Inflammatory macrophage treated with lipopolysaccharide for 4 hours (primary cell): ENCODE measurements around the gene SELENOF.
"Not testable (repeated sequence)": the region's sequence is repeated elsewhere in the genome, so short reads cannot be mapped to it uniquely, and the experiment has no call there.

Experiments
- DNase-seq: peaks from one replicate; pipeline ENCODE4 v3.0.0-alpha.2; 2020

SELENOF gene

DNA sequence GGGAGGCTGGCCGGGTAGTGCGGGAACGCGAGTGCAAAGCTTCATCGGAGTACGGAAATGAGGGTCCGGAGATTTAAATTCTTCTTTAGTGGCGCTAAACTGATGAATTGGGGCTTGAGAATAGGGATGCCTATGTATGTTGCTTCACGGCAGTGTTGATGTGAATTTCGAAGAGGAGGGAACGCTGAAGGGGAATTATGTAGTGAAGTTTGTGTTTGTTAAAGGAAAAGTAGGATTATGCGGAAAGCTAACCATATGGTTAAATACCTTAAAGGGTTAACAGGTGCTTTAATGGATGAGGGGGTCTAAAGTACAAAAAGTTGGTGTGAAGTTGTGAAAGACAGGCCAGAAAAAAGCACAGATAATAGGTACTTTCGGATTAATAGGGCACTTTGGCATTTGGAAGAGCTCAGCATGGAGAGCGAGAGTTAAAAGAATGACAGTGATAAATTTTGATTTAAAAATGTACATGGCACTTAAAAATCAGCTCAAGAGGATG lies 1.9 kb upstream of the SELENOF start:
- DNase-seq = no peak

DNA sequence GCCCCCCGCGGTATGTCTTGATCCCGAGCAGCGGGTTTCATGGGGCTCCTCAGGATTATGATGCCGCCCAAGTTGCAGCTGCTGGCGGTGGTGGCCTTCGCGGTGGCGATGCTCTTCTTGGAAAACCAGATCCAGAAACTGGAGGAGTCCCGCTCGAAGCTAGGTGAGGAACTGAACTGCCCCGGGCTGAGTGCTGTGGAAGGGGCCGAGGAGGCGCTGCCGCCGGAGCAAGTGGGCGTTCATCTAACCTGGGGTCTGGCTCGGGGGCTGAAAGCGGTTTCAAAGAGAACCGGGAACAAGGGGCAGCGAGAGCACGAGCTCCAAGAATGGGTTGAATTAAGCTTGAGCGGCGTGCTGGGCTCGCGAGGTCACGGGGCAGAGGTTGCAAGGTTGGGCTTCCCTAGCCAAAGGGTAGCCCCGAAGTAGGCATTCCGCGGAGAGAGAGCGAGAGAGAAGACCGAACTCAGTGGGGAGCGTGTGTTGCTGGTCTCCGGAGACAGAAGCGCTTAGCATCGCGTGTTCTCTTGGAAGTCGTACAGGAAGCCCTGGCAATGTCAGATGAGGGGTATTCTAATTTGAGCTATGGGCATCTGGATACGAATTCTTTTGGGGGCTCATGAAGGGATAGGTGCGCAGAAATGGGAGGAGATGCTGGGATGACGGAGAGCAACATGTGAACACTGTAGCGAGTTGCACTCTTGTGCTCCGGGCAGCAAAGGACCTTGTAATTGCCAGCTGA lies 1.2 kb upstream of the SELENOF start:
- DNase-seq = peak; percentile 56

DNA sequence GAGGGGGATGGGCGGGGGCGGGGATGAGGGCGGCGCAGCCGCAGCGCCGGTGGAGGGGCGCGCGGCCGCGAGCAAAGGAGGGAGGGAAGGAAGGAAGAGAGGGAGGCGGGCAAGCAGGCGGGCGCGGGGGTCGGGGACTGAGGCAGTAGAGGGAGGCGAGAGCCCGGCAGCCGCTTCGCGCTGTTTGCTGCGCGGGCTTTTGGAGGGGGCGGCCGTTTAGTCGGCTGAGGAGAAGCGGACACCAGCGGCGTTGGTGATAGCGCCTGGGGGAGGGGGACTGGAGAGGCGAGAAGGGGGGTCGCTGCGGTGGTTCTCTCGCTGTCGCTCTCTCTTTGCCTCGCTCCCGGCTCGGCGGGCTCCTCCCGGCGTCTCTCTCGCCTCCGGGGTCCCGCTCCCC lies 673 bp upstream of the SELENOF start, which contains the start of gene HS2ST1:
HS2ST1 (plus strand) TSS at position 35 of the 397 bp plus-strand sequence.
- DNase-seq = no peak

DNA sequence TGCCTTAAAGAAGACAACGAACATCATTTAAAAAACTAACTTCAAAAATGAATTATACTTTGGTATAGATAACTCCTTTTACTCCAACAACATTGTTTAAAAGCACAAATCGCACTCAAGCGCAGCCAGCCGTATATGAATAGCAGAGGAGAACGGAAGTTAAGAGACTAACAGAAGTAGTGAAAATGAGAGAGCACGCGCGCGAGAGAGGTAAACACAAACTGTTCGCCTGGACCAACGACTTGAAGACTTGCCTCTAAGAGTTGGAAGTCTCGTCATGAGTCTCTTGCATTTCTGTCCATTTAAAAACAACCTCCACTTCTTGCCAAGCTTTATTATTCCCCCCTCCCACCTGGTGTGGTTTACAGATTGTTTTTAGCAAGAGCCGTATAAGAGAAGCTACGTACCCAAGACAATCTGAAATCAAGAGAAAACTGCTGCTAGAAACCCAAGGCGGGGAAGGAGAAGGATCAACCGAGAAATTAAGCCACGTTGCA lies 479 bp downstream of the SELENOF start:
- DNase-seq = peak; percentile 63

DNA sequence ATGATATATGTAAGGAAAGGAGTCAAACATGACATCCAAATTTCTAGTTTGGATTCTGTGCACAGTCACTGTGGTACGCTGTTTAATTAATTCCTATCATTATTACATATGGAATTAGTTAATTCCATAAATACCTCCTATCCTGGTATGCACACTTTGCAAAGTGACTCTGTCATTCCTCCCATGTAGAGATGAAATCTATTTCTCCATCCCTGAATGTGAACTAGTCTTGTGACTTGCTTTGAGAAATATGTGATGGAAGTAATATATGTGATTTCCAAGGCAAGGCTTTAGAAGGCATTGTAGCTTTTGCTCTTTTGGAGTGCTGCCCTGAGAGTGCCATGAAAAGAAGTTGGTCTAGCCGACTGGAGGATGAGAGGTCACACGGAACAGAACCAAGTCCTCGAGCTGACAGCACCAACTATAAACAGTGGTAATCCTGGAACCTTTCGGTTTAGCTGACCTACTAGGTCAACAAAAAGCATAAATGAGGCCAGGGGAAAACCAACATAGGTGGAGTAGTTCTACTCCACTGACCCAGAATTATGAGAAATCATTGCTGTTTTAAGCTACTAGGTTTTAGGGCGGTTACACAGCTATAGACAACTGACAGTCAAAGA lies 1.5 kb downstream of the SELENOF start:
- no peak for DNase-seq

DNA sequence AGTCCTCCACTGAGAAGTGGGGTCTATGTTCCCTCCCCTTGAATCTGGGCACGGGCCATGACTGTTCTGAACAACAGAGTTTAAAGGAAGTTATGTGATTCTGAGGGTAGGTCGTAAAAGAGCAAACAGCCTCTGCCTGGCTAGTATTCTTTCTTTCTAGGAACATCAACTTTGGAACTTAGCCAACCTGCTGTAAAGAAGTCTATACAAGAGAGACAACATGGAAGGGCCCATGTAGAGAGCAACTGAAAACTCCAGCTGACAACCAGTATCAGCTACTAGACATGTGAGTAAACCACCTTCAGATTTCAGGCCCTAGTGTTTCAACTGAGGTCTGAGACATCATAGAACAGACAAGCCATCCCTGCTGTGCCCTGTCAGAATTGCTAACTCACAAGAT lies 7.5 kb downstream of the SELENOF start:
- DNase-seq = no peak

DNA sequence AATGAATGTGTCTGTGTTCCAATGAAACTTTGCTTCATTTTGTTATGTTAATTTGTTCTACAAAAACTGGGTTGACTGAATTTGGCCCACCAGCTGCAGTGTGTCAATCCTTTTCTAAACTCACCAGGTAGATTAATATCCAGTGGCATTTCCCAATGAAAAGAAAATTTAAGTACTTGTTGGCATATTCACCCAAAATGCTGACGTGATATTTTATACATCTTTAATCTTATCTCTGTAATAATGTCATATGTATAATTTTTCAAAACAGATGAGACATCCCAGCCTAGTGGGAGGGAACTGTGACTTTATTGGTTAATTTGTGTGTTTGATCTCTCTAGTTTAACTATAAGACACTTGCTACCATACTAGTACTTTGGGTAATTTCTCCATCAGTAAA lies 8.1 kb downstream of the SELENOF start:
- DNase-seq = no peak

DNA sequence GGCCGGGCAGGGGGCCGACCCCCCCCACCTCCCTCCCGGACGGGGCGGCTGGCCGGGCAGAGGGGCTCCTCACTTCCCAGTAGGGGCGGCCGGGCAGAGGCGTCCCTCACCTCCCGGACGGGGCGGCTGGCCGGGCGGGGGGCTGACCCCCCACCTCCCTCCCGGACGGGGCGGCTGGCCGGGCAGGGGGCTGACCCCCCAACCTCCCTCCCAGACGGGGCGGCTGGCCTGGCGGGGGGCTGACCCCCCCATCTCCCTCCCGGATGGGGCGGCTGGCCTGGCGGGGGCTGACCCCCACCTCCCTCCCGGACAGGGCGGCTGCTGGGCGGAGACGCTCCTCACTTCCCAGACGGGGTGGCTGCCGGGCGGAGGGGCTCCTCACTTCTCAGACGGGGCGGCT lies 14.5 kb downstream of the SELENOF start:
- DNase-seq = not testable (repeated sequence)

DNA sequence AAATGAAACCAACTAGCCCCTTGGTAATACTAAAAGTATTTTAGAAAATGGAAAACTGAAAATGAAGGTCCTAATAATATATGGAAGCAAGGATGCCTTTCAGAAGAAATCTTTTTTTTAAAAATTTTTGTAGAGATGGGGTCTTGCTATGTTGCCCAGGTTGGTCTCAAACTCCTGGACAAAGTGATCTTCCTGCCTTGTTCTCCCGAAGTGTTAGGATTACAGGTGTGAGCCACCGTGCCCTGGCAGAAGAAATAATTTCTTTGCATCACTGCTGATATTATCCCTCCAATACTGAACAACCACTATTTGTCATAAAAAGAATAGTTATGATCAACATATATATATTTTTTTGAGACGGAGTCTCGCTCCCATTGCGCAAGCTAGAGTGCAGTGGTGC lies 25.6 kb downstream of the SELENOF start:
- no peak for DNase-seq

DNA sequence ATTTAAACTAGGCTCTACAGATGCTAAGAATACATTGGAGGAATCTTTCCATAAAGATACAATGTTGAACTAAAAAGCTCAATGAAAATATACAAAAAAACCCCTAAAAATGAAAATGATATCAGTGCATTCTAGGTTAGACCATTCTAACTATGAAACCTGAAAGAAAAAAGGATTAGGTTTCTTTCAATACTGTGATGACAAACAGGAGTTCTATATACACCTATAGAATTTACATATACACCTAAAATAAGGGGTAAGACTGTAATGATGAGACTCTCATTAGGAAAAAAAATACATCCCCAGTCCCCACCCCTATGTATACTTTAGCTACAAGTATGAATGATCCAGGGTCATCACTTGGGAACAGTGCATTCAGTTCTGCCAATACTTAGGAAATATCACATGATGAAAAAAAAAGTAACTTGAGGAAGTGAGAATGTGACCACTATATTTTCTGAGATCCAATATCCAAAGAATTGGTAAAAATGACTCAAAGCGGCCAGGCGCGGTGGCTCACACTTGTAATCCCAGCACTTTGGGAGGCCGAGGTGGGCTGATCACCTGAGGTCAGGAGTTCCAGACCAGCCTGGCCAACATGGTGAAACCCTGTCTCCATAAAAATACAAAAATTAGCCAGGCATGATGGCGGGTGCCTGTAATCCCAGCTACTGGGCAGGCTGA lies 26.3 kb downstream of the SELENOF start:
- DNase-seq = peak; percentile 19

DNA sequence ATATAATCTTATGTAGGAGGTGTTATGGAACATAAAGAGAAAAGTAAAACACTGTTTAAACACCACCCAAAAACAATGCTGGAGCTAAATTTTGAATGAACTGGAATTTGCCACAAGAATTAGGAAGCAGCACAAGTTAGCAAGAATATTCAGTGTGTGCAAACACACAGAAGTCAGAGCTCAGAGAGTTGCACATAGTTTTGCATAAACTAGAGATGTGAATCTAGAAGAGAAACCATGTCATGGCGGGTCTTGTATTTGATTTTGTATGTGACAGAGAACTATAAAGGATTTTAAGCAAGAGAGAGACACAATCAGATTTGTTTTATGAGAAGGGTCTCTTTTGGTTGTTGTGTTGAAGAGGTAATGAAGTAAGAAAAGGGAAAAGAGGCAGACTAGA lies 38.2 kb downstream of the SELENOF start:
- no peak for DNase-seq

DNA sequence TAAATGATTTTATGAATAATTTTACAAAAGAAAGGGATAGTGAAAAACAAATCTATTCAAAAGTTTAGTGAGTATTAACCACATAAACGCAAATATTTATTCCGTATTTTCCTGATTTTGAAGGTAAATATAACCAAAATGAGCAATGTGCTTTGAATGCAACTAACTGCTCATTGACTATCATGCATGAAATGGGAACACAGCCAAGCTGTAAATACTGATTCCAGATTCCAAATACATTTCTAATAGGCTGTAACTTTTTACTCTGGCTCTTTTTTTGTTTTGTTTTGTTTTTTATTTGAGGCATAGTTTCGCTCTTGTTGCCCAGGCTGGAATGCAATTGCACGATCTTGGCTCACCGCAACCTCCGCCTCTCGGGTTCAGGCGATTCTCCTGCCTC lies 41.8 kb downstream of the SELENOF start:
- no peak for DNase-seq

DNA sequence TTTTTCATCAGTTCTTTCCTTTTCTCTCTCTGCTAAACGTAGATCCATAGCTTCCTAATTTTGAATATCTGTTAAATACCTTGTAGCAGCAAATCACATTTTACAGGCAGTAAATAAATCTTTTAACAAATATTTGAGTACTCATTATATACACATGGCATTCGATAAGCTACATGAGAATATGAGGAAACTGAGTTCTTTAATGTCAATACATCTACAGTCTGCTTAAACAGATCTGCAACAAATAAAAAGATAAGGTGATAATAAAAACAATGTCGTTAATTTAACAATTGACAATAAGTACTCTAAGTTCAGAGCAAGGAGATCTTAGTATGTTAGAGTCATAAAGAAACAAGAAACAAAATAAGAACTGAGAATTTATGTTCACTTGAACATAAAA lies 42.9 kb downstream of the SELENOF start:
- DNase-seq = no peak

DNA sequence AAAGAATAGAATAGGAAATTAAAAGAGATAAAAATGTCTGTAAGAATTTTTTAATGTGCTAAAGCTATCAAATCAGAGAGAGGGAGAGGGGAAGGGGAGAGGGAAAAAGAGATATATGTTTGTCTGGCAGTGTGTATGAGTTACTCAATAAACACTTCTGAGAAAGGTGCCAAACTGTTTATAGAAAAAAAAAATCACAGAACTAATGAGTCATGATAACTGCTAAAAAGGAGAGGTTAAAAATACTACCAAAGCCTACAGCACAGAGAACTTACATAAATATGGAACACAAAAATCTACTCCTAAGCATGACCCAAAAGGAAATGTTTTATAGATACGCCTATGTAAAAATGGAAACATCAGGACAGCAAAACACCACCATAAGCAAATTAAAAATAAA lies 45.4 kb downstream of the SELENOF start:
- no peak for DNase-seq

DNA sequence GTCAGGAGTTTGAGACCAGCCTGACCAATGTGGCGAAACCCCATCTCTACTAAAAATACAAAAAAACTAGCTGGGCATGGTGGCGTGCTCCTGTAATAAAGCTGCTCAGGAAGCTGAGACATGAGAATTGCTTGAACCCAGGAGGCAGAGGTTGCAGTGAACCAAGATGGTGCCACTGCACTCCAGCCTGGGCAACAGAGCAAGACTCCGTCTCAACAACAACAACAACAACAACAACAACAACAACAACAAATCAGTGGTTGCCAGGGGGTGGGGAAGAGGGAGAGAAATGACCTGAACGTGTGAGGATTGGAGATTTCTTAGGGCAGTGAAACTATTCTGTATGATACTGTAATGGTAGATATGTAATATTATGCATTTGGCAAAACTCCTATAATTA lies 46.6 kb downstream of the SELENOF start:
- not testable (repeated sequence) for DNase-seq

DNA sequence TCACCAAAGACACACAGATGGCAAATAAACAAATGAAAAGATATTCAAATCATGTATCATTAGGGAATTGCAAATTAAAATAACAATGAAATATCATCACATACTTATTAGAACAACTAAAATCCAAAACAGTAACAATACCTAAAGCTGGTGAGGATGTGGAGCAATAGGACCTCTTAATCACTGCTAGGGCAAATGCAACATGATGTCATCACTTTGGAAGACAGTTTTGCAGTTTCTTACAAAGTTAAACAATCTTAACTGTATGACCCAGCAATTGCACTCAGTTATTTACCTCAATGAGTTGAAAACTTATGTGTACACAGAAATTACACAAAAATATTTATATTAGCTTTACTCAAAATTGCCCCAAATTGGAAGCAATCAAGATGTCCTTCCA lies 47.3 kb downstream of the SELENOF start:
- peak; percentile 67 for DNase-seq

DNA sequence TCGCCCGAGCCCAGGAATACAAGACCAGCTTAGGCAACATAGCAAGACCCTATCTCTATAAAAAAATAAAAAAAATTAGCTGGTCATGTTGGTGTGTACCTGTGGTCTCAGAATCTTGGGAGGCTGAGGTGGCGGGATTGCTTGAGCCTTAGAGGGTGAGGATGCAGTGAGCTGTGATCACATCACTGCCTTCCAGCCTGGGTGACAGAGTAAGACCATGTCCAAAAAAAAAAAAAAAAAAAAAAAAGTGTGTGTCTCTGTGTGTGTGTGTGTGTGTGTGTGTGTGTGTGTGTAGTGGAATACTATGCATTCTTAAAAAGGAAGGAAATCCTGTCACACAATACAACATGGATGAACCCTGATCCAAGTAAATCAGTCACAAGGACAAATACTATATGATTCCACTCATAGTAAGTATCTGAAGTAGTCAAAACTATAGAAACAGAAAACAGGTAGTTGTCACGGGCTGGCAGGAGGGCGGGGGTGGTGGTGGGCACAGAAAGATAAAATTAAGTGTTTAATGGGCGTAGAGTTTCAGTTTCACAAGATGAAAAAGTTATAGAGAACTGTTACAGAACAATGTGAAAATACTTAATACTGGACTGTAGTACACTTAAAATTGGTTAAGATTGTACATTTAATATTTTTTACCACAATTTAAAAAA lies 47.8 kb downstream of the SELENOF start:
- peak; percentile 38 for DNase-seq

DNA sequence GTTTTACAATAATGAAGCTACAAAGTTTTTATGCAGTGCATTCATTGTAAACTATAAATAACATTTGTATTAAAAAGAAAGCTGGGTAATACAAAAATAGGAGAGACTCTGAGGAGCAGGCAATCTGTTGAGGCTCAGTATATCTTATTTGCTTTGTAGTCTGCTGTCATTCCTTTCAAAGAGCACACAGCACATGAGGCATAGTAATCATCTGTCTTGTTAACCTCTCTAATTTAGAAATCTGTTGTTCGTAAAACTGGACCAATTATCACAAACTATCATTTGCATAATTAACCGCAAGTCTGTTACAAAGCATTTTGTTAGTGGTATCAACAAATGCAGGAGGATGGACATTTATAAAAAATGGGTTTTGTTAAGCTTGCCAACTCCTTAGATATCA lies 51.0 kb downstream of the SELENOF start:
- DNase-seq = no peak

DNA sequence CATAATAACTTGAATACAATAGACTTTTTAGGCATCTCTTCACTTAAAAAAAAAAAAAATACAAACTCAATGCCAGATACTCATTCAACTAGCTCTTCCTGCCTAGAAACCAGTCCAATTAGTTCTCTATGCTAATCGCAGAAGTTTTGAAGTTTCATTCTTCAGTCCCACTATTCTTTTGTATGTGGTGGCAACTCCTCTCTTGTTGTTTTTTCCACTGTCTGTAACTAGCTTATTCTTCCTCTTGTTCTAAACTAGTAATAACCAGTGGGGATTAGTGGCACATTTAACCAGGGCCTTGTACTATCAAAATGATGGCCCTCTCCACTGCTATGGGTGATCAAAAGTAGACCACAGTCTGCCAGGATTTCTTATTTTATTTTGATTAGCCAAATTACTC lies 52.5 kb downstream of the SELENOF start:
- DNase-seq = no peak

DNA sequence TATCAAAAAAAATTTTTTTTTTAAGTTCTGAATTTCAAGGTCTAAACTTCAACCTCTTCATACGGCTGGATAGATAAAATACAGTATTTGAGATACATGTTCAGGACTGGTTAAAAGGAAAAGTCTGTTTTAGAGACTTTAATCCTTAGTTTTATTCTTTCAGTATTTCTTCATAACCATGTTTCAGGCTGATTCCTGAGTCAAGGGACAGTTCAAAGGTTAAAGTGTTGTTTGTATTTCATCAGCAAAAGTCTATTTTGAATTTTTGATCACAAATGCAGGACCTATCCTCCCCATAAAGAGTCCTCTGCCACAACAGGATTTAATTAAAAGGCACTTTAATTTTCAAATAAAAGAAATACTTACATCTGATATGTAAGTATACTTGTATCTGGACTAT lies 53.5 kb downstream of the SELENOF start:
- DNase-seq = no peak

DNA sequence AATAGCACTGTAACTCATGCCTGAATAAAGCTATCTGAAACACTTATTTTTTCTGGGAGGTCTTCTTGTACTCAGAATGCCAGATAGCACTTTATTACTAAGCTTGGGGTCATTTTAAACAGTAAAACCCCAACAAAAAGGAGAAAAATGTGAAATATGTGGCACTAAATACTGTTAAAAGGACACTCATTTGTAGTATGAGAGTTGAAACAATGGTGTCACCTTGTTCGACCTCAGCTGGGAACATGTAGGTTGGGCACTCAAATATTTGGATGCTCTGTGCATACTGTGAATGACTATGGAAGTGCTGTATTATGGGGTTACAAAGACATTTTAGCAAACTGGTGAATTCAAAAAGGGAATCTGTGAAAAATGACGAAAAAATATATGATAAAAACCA lies 53.9 kb downstream of the SELENOF start:
- DNase-seq = no peak

DNA sequence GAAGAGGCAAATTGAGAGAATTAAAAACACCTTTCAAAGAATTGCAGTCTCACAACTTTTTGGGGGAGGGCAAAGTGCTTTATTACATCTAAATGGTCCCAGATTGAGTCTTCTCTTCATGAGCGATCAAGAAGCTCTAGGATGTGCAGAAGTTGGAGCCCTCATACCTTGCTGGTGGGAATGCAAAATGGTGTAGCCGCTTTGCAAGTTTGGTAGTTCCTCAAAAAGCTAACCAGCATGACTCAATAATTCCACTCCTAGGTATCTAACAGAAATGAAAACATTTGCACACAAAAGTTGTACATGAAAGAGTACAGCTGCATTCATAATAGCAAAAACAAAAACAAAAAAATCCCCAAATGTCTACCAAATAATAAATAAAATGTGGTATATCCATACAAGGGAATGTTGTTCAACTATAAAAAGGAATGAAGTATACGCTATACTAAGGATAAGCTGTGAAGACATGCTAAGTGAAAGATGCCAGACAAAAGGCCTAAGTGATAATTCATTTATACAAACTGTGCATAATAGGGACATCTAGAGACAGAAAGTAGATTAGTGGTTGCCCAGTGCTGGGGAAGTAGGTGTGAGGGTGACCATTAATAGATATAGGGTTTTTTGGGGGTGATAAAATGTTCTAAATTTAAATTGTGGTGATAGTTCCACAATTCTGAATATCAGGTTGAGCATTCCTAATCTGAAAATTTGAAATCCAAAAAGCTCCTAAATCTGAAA lies 55.2 kb downstream of the SELENOF start:
- no peak for DNase-seq

DNA sequence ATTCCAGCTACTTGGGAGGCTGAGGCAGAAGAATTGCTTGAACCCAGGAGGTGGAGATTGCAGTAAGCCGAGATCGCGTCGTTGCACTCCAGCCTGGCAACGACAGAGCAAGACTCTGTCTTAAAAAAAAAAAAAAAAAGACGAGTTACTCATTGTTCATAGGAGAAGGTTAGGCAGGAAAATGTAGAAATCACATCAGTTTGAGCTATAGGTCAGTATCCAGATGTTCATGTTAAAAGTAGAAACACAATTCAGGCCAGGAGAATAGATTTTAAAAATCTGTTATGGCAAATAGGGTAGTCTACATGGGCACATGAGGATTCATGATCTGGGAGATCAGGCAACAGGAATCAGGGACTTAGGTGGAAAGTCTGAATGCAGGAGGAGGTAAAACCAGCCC lies 57.7 kb downstream of the SELENOF start:
- DNase-seq = no peak
